Measurements from ENCODE around the gene RHOC.

RHOC gene

DNA sequence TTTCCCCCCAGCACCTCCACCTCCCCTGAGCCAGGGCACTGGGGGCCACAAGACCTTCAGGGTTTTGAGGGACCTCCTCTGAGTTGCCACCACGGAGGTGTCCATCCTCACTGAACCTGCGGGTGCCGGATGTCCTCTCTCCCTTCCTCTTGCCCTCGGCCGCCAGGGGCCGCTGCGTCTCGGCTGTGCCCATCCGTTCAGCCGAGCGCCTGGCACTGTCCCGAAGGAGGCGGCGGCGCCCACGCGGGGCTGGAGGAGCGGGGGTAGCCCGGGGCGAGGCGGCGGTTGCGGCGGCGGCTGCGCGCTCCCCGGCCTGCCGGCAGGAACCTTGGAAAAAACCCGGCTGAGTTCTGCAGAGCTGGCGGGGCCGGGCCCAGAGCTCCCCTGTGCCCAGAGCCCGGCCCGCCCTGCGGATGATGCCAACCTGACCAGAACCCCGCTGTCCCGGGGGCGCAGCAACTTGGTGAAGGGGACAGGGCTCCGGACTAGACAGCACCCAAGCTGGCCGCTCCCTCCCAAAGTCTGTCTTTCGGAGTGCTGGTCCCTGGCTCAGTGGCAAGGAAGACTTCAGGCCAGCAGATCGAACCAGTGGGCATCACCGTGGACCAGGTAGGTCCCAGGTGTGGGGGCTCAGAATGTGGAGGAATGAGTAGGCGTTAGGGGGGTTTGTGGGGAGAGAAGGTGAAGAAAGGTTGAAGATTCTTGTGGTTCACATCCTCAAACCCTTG is 11.9 kb upstream of the RHOC start:
- in situ Hi-C loops (cut with MboI; ENCODE audit: low sequenced_read_pairs) = no loop called here

GRCh38 chr1:112717263-112717873 is 10.4 kb upstream of the RHOC start:
- in situ Hi-C loops (cut with MboI; ENCODE audit: low sequenced_read_pairs) = no loop called here

GRCh38 chr1:112716133-112716720 is 9.3 kb upstream of the RHOC start:
- in situ Hi-C loops (cut with MboI; ENCODE audit: low sequenced_read_pairs) = no loop called here

DNA sequence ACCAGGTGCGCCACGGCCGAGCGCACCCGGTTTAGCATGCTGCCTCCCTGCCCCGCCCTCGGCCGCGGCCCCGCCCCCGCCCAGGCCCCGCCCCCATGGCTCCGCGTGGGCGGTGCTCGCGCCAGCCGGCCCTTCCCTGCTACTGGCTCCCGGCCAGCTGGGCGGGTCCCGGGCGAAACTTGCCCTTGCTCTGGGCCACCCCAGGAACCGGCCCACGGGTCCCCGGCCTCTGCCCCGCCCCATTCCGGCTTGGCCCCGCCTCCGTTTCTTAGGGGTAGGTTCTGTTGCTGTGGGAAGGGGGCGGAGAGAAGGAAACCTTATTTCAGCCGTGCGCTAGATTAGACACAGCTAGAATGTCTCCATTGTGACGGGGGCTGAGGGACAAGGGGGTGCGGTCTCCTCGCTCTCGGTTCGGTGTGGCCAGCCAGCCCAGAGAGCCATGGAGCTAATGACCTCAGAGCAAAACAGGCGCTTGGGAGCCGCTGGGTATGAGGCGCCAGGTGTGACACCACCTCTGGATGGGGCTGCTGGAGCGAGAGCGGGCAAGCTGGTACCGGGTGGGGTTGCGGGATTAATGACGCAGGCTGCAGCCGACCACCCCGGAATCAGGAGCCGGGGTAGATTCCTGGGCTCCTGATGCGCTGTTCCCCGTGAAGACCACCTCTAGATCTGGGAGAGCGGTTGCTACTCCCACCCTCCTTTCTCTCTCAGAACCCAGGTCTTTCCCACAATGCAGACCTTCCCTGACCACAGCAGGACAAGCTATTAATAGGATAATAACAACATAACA is 8.5 kb upstream of the RHOC start, which contains the start of gene PPM1J:
PPM1J (minus strand) TSS at position 69 of the 790 bp plus-strand sequence; CDS start at position 38, 31 bp downstream.
- in situ Hi-C loops (cut with MboI; ENCODE audit: low sequenced_read_pairs) = no loop called here

GRCh38 chr1:112714313-112715263 is 7.7 kb upstream of the RHOC start:
- in situ Hi-C loops (cut with MboI; ENCODE audit: low sequenced_read_pairs) = loop anchor here (5.0 kb wide), 1 partner anchor 93 kb away; no protein-coding TSS in a partner anchor

DNA sequence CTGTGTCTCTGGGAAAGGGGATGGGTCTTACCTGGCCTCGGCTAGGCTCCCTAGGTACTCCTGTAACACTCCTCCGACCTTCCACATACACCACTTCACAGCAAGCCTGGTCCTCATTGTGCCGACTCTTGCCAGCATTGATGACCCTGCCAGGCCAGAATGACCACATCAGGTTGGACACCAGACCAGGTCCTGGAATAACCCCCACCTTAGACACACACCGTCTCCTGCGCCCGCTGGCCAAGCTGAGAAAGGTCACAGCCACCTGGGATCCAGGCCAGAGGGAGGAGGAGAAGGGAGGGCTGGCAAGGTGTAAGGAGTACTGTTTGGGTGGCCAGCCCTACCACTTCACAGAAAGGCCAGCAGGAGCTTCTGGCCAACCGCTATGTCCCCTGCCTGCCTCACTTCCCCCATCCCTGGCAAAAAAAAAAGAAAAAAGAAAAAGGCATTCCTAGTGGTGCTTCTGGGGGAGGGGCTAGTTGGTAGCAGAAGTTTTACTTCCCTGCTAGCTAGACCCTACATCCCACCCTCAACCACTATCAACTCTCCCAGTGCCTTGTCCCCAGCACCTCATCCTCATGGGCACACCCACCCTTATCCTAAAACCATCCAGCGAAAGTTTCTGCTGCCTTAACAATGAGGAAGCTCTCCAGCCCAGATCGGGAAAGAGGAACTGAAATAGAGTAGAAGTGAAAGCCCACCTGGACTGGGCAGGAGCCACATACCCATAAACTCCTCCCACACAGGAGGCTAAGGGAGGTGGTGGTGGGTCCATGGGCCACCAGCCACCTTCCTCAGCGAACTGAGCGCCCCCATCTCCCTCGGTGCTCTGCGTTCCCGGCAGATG is 6.8 kb upstream of the RHOC start:
- in situ Hi-C loops (cut with MboI; ENCODE audit: low sequenced_read_pairs) = loop anchor here (5.0 kb wide), 1 partner anchor 94 kb away; no protein-coding TSS in a partner anchor

GRCh38 chr1:112712701-112713128 is 5.8 kb upstream of the RHOC start:
- in situ Hi-C loops (cut with MboI; ENCODE audit: low sequenced_read_pairs) = loop anchor here (5.0 kb wide), 1 partner anchor 95 kb away; no protein-coding TSS in a partner anchor

GRCh38 chr1:112712191-112712590 is 5.3 kb upstream of the RHOC start:
- in situ Hi-C loops (cut with MboI; ENCODE audit: low sequenced_read_pairs) = loop anchor here (5.0 kb wide), 1 partner anchor 95 kb away; no protein-coding TSS in a partner anchor

DNA sequence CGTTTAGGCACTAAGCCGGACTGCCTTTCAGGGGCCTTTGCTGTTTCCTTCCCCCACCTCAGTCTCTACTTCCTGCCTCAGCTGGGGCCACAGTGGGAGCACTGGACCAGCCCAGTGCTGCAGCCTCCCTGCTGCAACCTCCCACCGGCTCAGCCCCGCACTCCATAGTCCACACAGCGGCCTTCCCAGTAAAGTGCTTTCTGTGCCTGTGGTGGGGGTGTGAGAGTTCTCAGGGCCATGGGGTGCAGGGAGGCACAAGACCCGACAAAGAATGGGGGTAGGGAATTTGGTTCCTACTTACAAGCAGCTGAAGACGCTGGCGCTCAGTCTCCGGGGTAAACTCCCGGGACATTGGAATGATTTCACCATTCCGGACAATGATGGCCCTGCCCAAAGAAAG is 4.7 kb upstream of the RHOC start:
- in situ Hi-C loops (cut with MboI; ENCODE audit: low sequenced_read_pairs) = loop anchor here (5.0 kb wide), 1 partner anchor 96 kb away; no protein-coding TSS in a partner anchor

- in situ Hi-C loops (cut with MboI; ENCODE audit: low sequenced_read_pairs) = loop anchor here (5.0 kb wide), 1 partner anchor 96 kb away; no protein-coding TSS in a partner anchor
These were observed 4.1 kb upstream of the RHOC start for GRCh38 chr1:112711041-112711440.

- in situ Hi-C loops (cut with MboI; ENCODE audit: low sequenced_read_pairs) = loop anchor here (5.0 kb wide), 1 partner anchor 97 kb away; no protein-coding TSS in a partner anchor
These were observed 3.7 kb upstream of the RHOC start for GRCh38 chr1:112710586-112710985.

GRCh38 chr1:112710159-112710558 is 3.2 kb upstream of the RHOC start:
- in situ Hi-C loops (cut with MboI; ENCODE audit: low sequenced_read_pairs) = loop anchor here (5.0 kb wide), 1 partner anchor 97 kb away; no protein-coding TSS in a partner anchor

- in situ Hi-C loops (cut with MboI; ENCODE audit: low sequenced_read_pairs) = loop anchor here (5.0 kb wide), 2 partner anchors 91 to 316 kb away; partner anchors contain the start of genes CAPZA1 and ST7L
These were observed 1.6 kb upstream of the RHOC start for GRCh38 chr1:112708489-112708888.

DNA sequence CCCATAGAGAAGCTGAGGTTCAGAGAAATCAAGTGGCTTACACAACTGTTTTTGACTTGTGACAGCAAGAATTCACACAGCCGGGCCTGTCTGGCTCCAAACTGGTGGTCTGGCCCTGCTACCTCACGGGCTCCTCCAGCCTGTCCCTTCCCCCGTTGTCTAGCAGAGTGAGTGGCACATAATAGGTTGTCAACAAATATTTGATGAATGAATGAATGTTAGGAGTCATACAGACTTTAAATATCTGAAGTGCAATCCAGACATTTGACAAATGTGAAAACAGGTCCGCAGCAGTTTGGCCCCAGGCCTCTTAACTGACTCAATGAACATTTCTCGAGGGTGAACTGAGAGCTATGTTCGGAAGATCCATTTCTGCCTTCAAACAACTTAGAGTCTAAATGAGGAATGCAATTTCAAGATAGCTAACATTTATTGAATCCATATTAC is 1.1 kb upstream of the RHOC start:
- in situ Hi-C loops (cut with MboI; ENCODE audit: low sequenced_read_pairs) = loop anchor here (5.0 kb wide), 2 partner anchors 91 to 316 kb away; partner anchors contain the start of genes CAPZA1 and ST7L

DNA sequence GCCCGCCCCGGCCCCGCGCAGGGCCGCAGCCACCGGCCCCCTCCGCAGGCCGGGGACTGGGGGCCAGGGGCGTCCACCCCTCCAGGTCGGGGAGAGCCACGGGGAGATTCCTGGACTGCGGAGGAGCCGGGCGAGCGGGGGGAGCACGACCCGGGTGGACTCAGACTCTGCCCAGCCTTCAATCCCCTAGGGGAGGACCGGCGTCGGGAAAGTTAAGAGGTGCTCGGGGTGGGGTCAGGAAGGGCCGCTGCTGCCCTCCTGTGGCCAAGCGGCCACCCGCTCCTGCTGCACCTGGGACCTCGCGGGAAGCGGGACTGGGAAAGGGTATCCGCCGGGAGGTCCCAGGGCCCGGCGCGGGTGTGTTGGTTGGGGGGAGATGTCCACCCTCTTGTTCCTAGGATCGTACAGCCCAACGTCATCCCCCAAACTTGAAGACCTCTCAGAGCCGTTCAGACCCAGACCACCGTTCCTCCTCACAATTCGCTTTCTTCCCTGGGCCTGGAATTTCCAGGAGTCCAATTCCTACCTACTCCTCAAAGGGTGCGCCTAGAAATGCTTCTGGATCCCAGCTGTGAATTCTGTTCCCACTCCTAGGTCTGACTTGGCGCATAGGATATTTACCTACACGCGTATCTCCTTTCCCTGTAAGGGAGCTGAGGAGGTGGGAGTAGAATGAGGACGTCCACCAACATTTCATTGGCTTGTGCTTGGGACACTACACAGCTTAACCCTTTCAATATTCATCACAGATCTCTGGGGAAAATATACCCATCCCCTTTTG is 484 bp upstream of the RHOC start:
- in situ Hi-C loops (cut with MboI; ENCODE audit: low sequenced_read_pairs) = loop anchor here (5.0 kb wide), 2 partner anchors 90 to 315 kb away; partner anchors contain the start of genes CAPZA1 and ST7L

DNA sequence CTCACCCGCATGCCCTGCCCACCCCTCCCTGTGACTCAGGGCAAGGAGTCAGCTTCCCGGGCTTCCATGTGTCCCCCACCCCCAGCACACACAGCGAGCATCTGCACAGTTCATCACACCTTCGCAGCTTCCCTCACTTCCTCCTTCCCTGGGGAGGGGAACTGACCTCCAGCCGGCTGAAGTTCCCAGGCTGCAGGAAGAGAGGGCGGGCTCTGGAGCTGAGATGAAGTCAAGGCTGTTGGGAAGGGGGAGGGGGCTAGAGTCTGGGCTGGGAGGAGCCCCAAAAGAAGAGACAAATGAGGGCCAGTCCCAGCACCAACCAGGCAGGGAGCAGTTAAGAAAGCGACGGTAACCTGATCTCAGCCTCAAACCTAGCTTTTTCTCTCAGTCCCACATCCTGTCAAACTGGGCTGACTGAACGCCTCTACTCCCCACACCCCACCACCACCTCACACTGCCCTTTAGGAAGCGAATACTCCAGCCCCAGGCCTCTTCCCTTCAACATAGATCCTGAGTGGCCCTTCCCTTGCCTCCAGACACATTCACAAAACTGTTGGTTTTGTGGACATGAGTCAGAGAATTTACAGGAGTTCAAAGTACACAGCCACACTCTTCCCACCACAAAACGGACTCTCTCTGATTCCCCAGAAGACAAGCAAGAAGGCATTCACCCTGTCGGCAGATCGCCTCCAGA is 1.8 kb downstream of the RHOC start:
- in situ Hi-C loops (cut with MboI; ENCODE audit: low sequenced_read_pairs) = loop anchor here (5.0 kb wide), 2 partner anchors 88 to 313 kb away; partner anchors contain the start of genes CAPZA1 and ST7L
